GF-D8 (cell line): ENCODE results near the gene AASDH.
"Not testable (repeated sequence)": the region's sequence is repeated elsewhere in the genome, so short reads cannot be mapped to it uniquely, and the experiment has no call there.

Source experiments
- DNase-seq: peaks from one replicate; lab custom pipeline; 2025; lab: John Stamatoyannopoulos, UW

AASDH gene

DNA sequence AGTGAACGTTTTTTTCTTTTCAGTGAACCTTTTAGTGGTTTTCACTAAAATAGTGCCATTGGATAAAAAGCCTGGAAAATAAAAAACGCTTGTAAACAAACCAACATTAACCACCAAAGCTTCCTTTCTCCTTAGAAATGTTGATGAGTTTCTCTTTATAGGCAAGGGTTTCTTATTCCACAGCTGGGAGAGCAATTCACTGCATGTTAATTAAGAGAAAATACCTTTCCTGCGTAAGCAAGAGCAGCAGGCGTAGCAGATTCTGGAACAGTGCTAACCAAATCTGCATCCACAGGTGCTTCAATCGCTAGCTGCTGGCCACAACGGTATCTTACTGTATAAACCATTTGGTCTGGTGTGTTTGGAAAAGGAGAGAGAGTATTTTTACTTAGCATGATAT lies 13.3 kb upstream of the AASDH start:
- DNase-seq = no peak

DNA sequence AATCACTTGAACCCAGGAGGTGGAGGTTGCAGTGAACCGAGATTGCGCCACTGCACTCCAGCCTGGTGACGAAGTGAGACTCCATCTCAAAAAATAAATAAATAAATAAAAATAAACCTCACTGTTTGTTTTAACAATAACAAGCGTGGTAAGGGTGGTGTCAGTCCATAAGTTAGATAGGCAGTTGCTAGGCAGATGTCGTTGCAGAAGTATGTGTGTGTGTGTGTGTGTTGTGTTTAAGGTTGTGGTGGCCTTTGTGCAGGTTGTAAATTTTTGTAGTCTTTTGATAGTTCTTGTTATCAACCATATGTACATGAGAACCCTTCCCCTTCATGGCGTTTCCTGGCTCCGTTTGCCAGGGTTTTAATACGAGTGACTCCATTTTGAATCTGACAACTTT lies 4.0 kb upstream of the AASDH start:
- no peak for DNase-seq

DNA sequence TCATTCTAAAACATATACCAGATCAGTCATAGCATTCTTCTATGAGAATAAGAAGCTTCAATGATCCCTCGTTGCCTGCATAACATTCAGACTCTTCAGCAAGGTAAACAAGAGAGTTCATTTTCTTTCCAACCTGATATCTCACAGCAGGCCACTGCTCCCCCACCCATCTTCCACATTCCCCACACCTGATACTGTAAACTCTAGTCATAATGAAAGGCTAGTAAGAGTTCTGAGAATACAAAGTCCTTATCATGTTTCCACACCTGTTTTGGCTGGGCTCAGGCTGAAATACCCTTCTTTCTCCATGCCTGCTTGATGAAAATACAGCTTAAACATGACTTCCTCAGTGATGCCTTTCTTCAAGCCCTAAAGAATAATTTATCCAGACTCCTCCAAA lies 2.3 kb upstream of the AASDH start:
- DNase-seq = no peak

DNA sequence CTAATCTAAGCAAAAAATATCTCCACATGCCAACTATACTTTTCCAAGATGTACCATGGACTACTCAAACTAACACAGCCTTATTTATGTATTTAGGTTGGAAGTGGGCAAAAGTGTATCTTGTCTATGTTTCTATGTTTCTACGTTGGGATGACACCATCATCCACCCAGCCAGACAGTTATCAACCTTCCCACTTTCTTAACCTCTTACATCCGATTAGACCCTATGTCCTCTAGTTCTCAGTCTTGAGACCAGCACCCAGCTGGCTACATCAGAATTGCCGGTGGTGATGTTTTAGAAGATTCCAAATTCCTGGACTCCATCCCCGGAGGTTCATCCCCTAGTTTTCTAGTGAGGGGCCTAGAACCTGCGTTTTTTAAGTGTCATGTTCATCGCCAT lies 1.0 kb upstream of the AASDH start:
- no peak for DNase-seq

DNA sequence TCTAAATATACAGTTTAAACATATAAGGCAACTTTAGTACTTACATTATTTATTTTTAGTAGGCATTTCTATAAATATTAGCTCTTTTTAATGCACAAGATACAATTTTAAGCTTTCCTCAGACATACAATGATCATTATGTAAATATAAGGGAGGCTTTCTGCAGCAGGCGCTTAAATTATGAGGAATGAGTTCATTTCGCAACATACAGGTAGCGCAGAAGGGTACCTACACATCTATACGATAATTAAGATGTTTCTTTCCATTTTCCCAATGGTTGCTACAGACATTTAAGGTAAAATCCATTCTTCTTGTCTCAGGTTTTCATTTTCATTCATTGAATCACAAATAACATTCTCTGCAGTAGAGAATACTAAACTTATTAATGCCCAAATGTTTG lies 1.2 kb downstream of the AASDH start:
- no peak for DNase-seq

DNA sequence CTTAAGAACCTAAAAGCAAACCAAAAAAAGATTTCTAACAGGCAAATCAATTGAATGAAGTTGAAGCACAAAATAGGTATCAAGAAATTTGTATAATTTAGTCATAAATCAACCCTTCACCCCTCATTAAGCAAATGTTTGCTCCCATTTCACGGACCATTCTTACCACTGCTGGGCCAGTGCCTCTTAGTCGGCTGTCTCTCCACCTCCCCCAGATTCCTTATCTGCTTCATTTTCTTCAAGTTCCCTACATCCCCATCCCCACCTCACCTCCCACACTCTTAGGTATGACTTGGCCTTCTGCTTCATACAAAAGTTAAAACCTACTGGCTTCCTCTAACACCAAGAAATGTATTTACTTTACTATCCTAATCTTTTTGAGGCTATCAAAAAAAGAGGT lies 11.8 kb downstream of the AASDH start:
- DNase-seq = no peak

DNA sequence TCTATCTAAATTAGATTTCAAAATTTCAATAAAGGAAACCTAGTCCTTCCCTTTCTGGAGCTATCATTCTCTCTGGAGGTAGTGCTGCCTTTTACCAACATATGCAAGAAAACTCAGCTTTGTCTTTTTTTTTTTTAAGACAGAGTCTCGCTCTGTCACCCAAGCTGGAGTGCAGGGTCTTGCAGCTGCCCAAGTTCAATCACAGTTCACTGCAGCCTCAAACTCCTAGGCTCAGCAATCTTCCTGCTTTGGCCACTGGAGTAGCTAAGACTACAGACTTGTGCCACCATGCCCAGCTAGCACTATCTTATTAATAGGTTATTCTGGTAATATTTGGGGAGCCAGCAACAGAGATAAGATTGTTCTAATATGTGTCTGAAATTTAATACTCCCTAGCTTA lies 12.3 kb downstream of the AASDH start:
- no peak for DNase-seq

DNA sequence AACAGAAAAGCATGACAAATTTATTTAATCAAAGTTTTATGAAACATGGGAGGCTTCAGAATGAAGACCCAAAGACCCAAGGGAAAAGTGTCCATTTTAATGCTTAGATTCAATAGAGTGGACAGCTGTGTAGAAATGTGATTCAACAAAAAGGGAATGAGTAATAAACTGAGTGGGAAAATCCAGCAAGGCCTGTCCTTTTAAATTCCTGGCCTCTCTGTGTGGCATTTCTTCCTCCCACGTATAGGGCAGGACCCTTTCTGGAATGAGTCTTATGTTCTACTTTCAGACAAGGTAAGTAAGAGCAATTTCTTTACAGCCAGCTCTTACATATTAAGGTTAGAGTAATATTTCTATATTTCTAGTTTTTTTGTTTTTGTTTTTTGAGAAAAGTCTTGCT lies 14.5 kb downstream of the AASDH start:
- DNase-seq = no peak

DNA sequence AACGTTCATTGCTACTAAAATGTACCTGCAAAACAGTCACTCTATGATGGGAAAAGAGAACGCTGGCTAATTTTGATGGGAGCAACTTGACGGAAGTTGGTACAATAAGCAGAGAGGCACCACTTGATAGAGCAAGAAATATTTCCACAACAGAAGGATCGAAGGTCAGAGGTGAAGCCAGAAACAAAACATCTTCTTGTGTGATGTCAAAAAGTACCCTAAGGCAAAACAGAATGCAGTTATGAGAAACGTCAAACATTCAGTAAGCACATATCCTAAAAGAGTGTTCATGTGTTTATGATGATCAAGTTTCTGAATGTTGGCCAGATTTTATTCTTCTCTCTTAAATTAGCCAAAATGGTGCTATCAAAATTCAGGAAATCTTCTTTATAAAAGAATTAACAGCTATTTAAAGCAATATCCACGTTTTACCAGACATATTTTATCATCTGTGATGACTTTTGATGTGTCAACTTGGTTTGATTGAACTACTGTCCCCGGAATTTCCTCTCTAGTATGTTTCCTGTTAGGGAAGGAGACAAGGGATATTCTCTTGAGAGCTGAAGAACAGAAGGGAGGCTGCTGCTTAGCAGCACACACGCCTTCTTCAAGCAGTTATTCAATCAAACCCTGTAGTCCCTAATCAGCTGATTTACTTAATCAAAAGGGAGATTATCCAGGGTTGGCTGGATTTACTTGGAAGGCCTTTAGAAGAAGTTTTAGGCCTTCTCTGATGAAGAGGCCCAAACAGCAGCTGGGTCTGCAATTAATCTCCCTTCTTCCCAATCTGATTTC lies 15.7 kb downstream of the AASDH start:
- no peak for DNase-seq

DNA sequence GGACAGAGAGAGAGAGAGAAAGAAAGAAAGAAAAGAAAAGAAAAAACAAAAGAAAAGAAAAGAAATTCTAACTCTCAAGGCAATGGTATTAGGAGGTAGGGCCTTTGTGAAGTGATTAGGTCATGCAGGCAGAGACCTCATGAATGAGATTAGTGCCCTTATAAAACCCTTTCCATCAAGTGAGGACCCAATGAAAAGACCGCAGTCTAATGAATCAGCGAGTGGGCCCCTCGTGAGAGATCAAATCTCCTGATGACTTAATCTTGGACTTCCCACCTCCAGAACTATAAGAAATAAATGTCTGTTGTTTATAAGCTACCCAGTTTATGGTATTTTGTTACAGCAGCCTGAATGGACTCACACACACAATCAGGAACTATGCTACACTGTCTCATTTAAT lies 16.9 kb downstream of the AASDH start:
- no peak for DNase-seq

DNA sequence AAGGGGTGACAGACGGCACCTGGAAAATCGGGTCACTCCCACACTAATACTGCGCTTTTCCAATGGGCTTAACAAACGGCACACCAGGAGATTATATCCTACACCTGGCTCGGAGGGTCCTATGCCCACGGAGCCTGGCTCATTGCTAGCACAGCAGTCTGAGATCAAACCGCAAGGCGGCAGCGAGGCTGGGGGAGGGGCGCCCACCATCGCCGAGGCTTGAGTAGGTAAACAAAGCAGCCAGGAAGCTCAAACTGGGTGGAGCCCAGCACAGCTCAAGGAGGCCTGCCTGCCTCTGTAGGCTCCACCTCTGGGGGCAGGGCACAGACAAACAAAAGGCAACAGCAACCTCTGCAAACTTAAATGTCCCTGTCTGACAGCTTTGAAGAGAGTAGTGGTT lies 24.3 kb downstream of the AASDH start:
- DNase-seq = not testable (repeated sequence)

DNA sequence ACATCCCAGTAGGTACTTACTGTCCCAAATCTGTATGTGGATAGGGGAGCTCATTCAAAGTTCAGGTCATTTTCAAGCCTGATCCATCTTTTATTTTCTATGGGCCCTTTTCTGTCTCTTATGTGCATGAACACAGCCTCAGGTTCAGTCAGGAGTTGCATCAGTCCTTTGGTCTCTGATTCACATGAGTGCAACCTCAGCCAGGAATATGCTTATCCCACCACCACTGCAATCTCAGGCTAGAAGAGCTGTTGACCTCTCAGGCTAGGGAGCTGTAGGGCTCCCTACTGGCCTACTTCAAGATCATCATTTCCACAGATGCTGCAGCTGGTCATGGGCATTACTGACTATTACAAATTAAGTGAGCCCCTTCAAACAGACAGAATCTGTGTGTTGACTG lies 27.2 kb downstream of the AASDH start:
- DNase-seq = no peak

DNA sequence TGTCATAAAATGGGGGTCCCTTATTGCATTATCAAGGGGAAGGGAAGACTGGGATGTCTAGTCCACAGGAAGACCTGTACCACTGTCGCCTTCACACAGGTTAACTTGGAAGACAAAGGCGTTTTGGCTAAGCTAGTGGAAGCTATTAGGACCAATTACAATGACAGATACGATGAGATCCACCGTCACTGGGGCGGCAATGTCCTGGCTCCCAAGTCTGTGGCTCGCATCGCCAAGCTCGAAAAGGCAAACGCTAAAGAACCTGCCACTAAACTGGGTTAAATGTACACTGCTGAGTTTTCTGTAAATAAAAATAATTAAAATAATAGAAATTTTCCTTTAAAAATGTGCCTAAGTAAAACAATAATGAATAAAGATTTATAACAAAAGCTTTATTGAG lies 30.6 kb downstream of the AASDH start:
- no peak for DNase-seq

DNA sequence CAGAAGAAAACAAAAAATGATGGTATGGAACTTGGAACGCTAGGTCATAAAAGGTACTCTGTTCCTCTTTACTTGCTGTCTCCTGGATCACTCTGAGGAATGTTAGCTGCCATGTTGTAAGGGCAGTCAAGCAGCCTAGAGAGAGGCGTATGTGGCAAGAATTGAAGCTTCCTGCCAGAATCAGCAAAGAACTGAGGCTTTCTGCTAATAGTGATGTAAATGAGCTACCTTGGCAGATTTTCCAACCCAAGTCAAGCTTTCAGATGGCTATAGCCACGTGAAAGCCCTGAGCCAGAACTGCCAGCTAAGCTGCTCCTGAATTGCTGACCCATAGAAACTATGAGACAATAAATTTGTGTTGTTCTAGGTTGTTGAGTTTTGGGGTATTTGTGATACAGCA lies 38.7 kb downstream of the AASDH start:
- no peak for DNase-seq

DNA sequence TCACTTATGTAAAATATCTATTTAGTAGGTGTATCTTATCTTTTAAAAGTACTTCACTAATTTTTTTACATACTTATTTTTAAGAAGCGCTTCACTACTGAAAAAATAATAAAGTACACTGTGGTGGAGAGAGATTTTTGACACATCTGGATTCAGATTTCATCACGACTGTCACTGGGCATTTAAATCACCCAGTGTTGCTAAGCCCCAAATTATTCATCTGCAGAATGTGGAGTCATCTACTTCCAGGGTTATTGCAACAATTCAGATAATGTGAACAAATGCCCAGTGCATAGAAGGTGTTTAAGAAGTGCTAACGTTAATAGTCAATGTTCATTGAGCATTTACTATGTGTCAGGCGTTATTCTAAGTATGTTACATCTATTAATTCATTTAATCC lies 41.8 kb downstream of the AASDH start:
- DNase-seq = no peak

DNA sequence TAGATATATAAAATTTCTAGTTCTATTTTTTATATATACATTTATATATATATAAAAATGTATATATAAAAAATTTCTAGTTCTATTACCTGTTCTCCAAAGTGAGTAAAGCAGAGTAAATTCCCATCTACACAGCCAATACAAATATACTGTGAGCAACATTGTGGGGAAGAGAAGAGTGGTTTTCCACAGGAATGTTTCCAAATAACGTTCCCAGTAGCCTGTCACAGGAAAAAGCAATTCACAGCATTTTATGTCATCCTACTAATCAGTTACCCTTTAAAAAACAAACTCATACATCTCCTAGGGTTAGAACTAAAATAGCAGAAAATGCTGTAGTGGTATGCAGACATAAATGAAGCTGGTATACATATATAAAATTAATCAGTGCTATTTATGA lies 44.5 kb downstream of the AASDH start:
- DNase-seq = no peak

DNA sequence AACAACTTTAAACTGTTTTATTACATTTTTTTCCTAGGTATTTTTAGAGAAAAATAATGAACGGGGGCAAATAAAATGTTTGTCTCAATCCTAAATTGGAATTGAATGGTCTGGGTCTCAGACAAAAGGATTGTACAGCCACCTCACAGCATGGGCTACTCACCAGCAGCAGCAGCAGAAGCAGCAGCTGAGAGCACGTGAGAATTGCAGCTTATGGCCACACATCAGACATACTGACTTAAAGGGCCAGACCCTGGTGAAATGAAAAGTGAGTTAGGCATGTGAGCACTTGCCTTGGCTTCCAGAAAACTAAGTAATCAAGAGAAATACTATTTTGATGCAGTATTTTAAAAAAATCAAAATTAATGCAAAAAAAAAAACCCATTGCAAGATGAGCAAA lies 56.6 kb downstream of the AASDH start:
- no peak for DNase-seq

DNA sequence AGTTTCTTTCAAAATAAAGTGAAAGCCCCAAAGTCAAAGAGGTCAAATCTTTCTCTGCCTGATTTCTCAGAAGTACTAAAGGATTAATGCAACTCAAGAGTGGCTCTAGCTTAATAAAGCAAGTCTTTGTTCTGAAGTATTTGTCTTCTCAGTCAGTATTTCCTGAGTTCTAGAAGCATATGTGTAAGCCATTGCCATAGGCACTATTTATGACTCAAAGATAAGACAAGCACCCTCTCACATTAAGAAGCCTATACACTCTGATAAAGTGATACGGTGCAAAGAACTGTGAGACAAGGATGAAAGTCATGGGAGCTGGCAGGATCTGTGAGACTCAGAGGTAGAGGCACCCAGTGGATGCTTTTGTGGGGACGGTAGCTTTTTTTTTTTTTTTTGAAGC lies 60.9 kb downstream of the AASDH start:
- DNase-seq = no peak

DNA sequence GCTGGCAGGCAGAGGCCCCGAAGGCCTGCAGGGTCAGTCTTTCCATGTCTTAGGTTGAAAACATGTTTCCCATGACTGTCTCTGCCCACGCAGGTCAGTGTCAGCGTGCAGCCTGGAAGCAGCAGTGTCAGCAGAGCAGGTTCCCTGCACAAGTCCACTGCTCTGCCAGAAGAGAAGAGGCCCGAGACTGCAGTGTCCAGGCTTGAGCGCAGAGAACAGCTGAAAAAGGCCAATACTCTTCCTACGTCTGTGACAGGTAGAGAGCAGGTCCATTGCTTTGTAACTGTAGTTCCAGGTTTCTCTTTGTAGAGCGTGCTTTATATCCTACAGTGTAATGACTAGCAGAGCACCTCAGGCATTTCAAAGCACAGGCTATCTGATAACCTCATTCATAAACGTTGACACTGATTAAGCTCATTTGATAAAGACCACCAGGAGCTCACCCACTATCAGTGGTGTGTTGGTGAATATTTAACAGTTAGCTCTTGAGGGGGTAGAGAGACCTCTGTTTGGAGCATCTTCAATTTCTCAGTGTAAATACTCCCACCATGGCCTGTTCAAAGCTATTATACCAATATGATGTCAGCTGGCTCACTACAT lies 63.2 kb downstream of the AASDH start:
- no peak for DNase-seq

DNA sequence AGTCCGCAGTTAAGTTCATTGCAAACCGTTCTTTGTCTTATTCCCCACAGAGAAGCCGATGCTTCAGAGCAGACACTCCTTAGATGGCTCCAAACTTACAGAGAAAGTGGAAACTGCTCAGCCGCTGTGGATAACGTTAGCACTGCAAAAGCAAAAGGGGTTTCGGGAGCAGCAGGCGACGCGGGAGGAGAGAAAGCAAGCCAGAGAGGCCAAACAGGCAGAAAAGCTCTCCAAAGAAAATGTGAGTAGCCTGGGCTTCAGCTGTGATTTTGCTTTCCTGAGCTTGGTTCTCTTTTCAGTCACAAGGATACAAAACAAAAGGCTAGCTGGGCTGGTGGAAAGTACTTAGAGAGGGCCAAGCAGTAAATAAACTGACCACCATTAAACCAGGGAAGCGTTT lies 64.0 kb downstream of the AASDH start:
- no peak for DNase-seq

DNA sequence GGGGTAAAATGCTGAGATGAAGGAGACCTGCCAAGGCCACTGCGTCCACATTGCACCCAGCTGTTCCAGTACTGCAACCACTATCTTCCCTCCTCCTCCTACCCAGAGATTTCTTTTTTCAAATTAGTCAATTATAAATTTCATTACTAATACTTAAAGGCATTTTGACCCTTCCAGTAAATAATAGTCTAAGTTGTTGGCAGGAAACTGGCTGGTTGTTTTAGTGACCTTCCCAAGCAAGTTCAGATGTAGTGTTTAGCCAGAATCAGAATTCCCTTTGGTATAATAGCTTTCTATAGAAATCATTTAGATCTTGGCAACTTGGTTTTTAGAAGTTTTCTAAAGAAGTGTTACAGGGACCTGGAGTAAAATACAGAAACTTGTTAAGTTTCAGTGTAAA lies 66.0 kb downstream of the AASDH start:
- no peak for DNase-seq

DNA sequence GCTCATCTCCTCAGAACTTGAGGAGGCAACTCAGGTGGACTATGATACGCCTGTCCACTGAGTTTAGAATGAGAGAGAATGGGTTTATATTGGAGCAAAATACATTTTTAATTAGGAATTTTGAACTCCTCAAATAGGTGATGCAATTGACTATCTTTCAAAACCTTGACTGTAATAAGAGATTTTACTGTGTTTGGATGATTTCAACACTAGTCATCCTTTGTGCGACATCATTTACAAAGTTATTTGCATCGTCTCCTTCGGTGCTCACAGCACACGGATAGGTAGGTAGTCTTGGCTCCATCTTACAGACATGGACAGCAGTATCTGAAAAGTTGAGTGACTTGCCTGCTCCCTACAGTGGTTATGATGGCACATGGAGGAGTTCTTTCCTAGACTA lies 67.0 kb downstream of the AASDH start:
- DNase-seq = no peak

DNA sequence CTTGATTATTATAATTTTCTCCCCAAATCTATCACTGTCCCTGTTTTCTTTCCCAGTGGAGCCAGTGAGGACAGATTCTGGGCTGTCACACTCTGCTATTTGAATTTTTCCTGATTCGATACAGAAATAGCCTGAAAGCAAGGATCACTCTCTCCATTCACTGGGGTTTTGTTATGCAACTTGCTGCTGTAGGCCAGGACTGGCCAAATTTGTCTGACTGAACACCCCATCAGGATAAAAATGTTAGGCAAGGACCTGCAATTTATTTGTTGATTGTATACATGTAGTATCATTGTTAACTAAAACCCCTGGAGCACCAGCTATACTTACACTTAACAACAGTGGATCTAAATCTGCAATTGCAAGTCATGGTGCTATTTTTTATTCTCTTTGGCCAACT lies 68.7 kb downstream of the AASDH start:
- DNase-seq = no peak

DNA sequence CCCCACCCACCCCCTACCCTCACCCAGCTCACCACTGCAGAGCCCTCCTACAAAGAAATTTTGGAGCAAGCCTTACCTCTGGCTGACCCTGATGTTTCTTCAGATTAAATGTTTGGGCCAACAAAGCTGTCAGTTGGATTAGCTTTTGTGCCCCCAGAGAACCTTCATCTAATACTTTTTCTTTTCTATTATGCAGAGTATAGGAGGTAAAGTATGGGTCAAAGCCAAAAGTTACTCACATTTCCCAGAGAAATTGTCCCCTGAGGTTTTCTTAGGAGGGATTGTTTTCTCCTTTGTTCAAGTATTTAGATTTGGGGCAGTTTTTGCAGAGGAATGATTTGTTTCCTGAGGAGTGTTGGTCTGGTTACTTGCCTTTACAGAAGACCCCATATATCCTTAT lies 69.5 kb downstream of the AASDH start:
- DNase-seq = no peak
